SJCRH30 (cell line): ENCODE data around the gene ROM1. TPM values are rescaled to one million over a fixed set of nuclear protein-coding genes. Genes with fewer than 3 reads are reported as not detected.
"Not testable (repeated sequence)": the region's sequence is repeated elsewhere in the genome, so short reads cannot be mapped to it uniquely, and the experiment has no call there.

Experiments used
- DNase-seq, 2 experiments: peaks; one replicate each; pipeline ENCODE4 v3.0.0-alpha.2; 2015 to 2020
- H3K27ac ChIP-seq: fragments of 250-450 bp; sonication (Bioruptor Pico); 2 replicates; pipeline ENCODE4 v1.5.1; 2020; ENCODE audit warnings: mild to moderate bottlenecking, moderate library complexity
- H3K27me3 ChIP-seq: fragments of 250-450 bp; sonication (Bioruptor Pico); 2 replicates; pipeline ENCODE4 v1.5.1; 2020; ENCODE audit warnings: mild to moderate bottlenecking, moderate library complexity
- H3K36me3 ChIP-seq: fragments of 250-450 bp; sonication (Bioruptor Pico); 2 replicates; pipeline ENCODE4 v1.5.1; 2020; ENCODE audit warnings: mild to moderate bottlenecking, moderate library complexity
- H3K4me1 ChIP-seq: fragments of 250-450 bp; sonication (Bioruptor Pico); 2 replicates; pipeline ENCODE4 v1.5.1; 2020; ENCODE audit warnings: mild to moderate bottlenecking, moderate library complexity
- H3K4me3 ChIP-seq: fragments of 250-450 bp; sonication (Bioruptor Pico); 2 replicates; pipeline ENCODE4 v1.5.1; 2020; ENCODE audit warnings: mild to moderate bottlenecking, moderate library complexity
- H3K9me3 ChIP-seq: fragments of 250-450 bp; sonication (Bioruptor Pico); replicated peaks from 2 replicates; pipeline ENCODE4 v1.5.1; 2020; ENCODE audit warnings: mild to moderate bottlenecking, moderate library complexity
- total RNA-seq: library from RNA; depleted of rRNA; stranded (reverse); fragments of >200 nt; shearing (Covaris generic); gene quantifications from 2 replicates; pipeline ENCODE4 v1.2.3, GENCODE V29; 2014

The ROM1 gene
- total RNA-seq, 1 experiment from 2014 or later, result 0.51 TPM

- peaks cover 15% of the 10 kb centered on the region for H3K36me3 ChIP-seq
Observed at GRCh38 chr11:62577046-62577714, 35.9 kb upstream of the ROM1 start.

GRCh38 chr11:62578541-62578940, 34.5 kb upstream of the ROM1 start:
- H3K9me3 ChIP-seq, result no peaks in the 10 kb centered on the region
- peaks cover 3% of the 10 kb centered on the region; the same call in 1 of the 2 replicates for H3K4me1 ChIP-seq
- DNase-seq, result no peak
- no peak overlapping the region for H3K27ac ChIP-seq
- no peaks in the 10 kb centered on the region for H3K27me3 ChIP-seq
- H3K4me3 ChIP-seq, result no peak overlapping the region
- peaks cover 12% of the 10 kb centered on the region; the same call in 1 of the 2 replicates for H3K36me3 ChIP-seq

More at GRCh38 chr11:62577046-62577714, 35.9 kb upstream of the ROM1 start:
- peaks cover 3% of the 10 kb centered on the region; the same call in 1 of the 2 replicates for H3K4me1 ChIP-seq
- H3K4me3 ChIP-seq, result no peak overlapping the region
- no peaks in the 10 kb centered on the region for H3K9me3 ChIP-seq
- H3K27ac ChIP-seq, result no peak overlapping the region
- DNase-seq, result no peak
- no peaks in the 10 kb centered on the region for H3K27me3 ChIP-seq

- Histone ChIP-seq H3K9me3 (no peaks in the 10 kb centered on the region), H3K27ac (no peak overlapping the region), H3K36me3 (peaks cover 16% of the 10 kb centered on the region; the same call in 1 of the 2 replicates), H3K4me3 (no peak overlapping the region), H3K4me1 (peaks cover 3% of the 10 kb centered on the region; the same call in 1 of the 2 replicates), H3K27me3 (no peaks in the 10 kb centered on the region)
- no peak for DNase-seq
Observed at GRCh38 chr11:62579252-62579651, 33.8 kb upstream of the ROM1 start.

GRCh38 chr11:62580959-62581715, 31.9 kb upstream of the ROM1 start:
- Histone ChIP-seq H3K4me3 (no peak overlapping the region), H3K36me3 (peaks cover 20% of the 10 kb centered on the region; the same call in 1 of the 2 replicates), H3K27ac (no peak overlapping the region), H3K9me3 (no peaks in the 10 kb centered on the region), H3K4me1 (no peaks in the 10 kb centered on the region), H3K27me3 (no peaks in the 10 kb centered on the region)
- no peak for DNase-seq

- DNase-seq, H3K27me3 ChIP-seq, H3K27ac ChIP-seq, H3K4me3 ChIP-seq, H3K9me3 ChIP-seq, H3K4me1 ChIP-seq: not testable (repeated sequence)
- H3K36me3 ChIP-seq, result peaks cover 24% of the 10 kb centered on the region; the same call in 1 of the 2 replicates
Observed at GRCh38 chr11:62581735-62582134, 31.3 kb upstream of the ROM1 start.

GRCh38 chr11:62585356-62585755, 27.7 kb upstream of the ROM1 start:
- H3K4me1 ChIP-seq, DNase-seq, H3K27ac ChIP-seq, H3K9me3 ChIP-seq, H3K4me3 ChIP-seq, H3K27me3 ChIP-seq: not testable (repeated sequence)
- peaks cover 23% of the 10 kb centered on the region for H3K36me3 ChIP-seq

GRCh38 chr11:62588966-62589637, 24.0 kb upstream of the ROM1 start:
- Histone ChIP-seq H3K4me1 (no peaks in the 10 kb centered on the region; the same call in 1 of the 2 replicates), H3K27me3 (no peaks in the 10 kb centered on the region), H3K9me3 (no peaks in the 10 kb centered on the region), H3K4me3 (no peak overlapping the region), H3K27ac (no peak overlapping the region), H3K36me3 (peaks cover 28% of the 10 kb centered on the region)
- no peak for DNase-seq

- DNase-seq, result peak; percentile 97 to 99
- Histone ChIP-seq H3K36me3 (peaks cover 30% of the 10 kb centered on the region), H3K4me1 (no peaks in the 10 kb centered on the region; the same call in 1 of the 2 replicates), H3K27ac (peak within 1 kb of the TSS; percentile 59), H3K27me3 (no peaks in the 10 kb centered on the region), H3K9me3 (no peaks in the 10 kb centered on the region), H3K4me3 (peak within 1 kb of the TSS; percentile 70)
Observed at GRCh38 chr11:62591448-62592145, 21.5 kb upstream of the ROM1 start, which contains the start of gene TUT1. Gene TUT1, minus strand, starts transcription at chr11:62591523. Its CDS starts 38 bp downstream, at chr11:62591485.

- Histone ChIP-seq H3K27me3 (no peaks in the 10 kb centered on the region), H3K36me3 (peaks cover 32% of the 10 kb centered on the region), H3K27ac (peak overlapping the region; percentile 40), H3K9me3 (no peaks in the 10 kb centered on the region), H3K4me3 (peak overlapping the region; percentile 70), H3K4me1 (no peaks in the 10 kb centered on the region; the same call in 1 of the 2 replicates)
- no peak for DNase-seq
Observed at GRCh38 chr11:62592146-62592815, 20.8 kb upstream of the ROM1 start.

GRCh38 chr11:62592989-62593421, 20.1 kb upstream of the ROM1 start:
- DNase-seq, result no peak
- no peaks in the 10 kb centered on the region for H3K9me3 ChIP-seq
- H3K4me3 ChIP-seq, result no peak overlapping the region
- no peaks in the 10 kb centered on the region; the same call in 1 of the 2 replicates for H3K4me1 ChIP-seq
- H3K36me3 ChIP-seq, result peaks cover 36% of the 10 kb centered on the region
- H3K27me3 ChIP-seq, result no peaks in the 10 kb centered on the region
- H3K27ac ChIP-seq, result no peak overlapping the region

- DNase-seq, result peak; percentile 80 to 83
- Histone ChIP-seq H3K4me1 (no peaks in the 10 kb centered on the region; the same call in 1 of the 2 replicates), H3K36me3 (peaks cover 40% of the 10 kb centered on the region), H3K9me3 (no peaks in the 10 kb centered on the region), H3K27ac (no peak overlapping the region), H3K27me3 (no peaks in the 10 kb centered on the region), H3K4me3 (no peak overlapping the region)
Observed at GRCh38 chr11:62593434-62594044, 19.5 kb upstream of the ROM1 start.

GRCh38 chr11:62595124-62595523, 17.9 kb upstream of the ROM1 start:
- Histone ChIP-seq H3K9me3 (no peaks in the 10 kb centered on the region), H3K36me3 (peaks cover 48% of the 10 kb centered on the region), H3K4me3 (no peak overlapping the region), H3K27me3 (no peaks in the 10 kb centered on the region), H3K4me1 (peaks cover 8% of the 10 kb centered on the region), H3K27ac (no peak overlapping the region)
- DNase-seq, result no peak

- Histone ChIP-seq H3K36me3 (peaks cover 41% of the 10 kb centered on the region), H3K27ac (no peak overlapping the region), H3K27me3 (no peaks in the 10 kb centered on the region)
Observed at GRCh38 chr11:62599069-62599696, 13.9 kb upstream of the ROM1 start.

More at GRCh38 chr11:62599069-62599696, 13.9 kb upstream of the ROM1 start:
- H3K4me1 ChIP-seq, result peaks cover 12% of the 10 kb centered on the region
- no peaks in the 10 kb centered on the region for H3K9me3 ChIP-seq
- DNase-seq, result peak; percentile 98 to 99
- no peak overlapping the region for H3K4me3 ChIP-seq
